Astrocyte (in vitro differentiated cells and primary cell): ENCODE data around the gene RAVER2.
"Not testable (repeated sequence)": the region's sequence is repeated elsewhere in the genome, so short reads cannot be mapped to it uniquely, and the experiment has no call there.

ENCODE experiments used
- CTCF ChIP-seq: IDR thresholded peaks from 2 replicates; pipeline ENCODE4 v1.5.1; 2011; ENCODE audit warnings: low read depth, mild to moderate bottlenecking, inconsistent platforms, low read length, moderate library complexity; ENCODE audit not compliant: insufficient read depth
- EZH2 ChIP-seq: IDR thresholded peaks from 2 replicates; pipeline ENCODE4 v1.6.1; 2012; ENCODE audit warnings: mild to moderate bottlenecking, low read length, inconsistent platforms; ENCODE audit not compliant: insufficient read depth

- TF ChIP-seq CTCF, EZH2: not testable (repeated sequence)
Observed at GRCh38 chr1:64820572-64820971, 75.7 kb downstream of the RAVER2 start.
